Fibroblast of lung (primary cell): ENCODE data around the gene TMEM198. TPM values are rescaled to one million over a fixed set of nuclear protein-coding genes. Genes with fewer than 3 reads are reported as not detected.
A peak's percentile ranks its signal among the peaks of the same experiment; 100 is the strongest.

Experiments
- DNase-seq, 2 donors: peaks; one replicate each; pipeline versions ENCODE4 v3.0.0 to v3.0.0-alpha.2; 2010; ENCODE audit warnings: low read depth in 2 of 2
- H2AFZ ChIP-seq: 2 replicates; pipeline ENCODE4 v1.5.1; 2012; ENCODE audit warnings: low read length, control low read depth, inconsistent platforms
- H3K27ac ChIP-seq: 2 replicates; pipeline ENCODE4 v1.5.1; 2011; ENCODE audit warnings: low read length, control low read depth; ENCODE audit not compliant: insufficient read depth
- H3K27me3 ChIP-seq: 2 replicates; pipeline ENCODE4 v1.5.1; 2011; ENCODE audit warnings: mild to moderate bottlenecking, low read length; ENCODE audit not compliant: control insufficient read depth, insufficient read depth
- H3K36me3 ChIP-seq: 2 replicates; pipeline ENCODE4 v1.5.1; 2011; ENCODE audit warnings: low read length; ENCODE audit not compliant: control insufficient read depth, insufficient read depth
- H3K4me1 ChIP-seq: 2 replicates; pipeline ENCODE4 v1.5.1; 2011; ENCODE audit warnings: low read length; ENCODE audit not compliant: control insufficient read depth, insufficient read depth; ENCODE audit errors: extremely low read depth
- H3K4me2 ChIP-seq: 2 replicates; pipeline ENCODE4 v1.5.1; 2011; ENCODE audit warnings: low read length, control low read depth; ENCODE audit not compliant: insufficient read depth; ENCODE audit errors: extremely low read depth
- H3K4me3 ChIP-seq, 4 experiments: fragments of 200-600 bp in 1 of 4; sonication (generic) in 1 of 4; replicated peaks in 1 of 4; 2 replicates each; pipeline ENCODE4 v1.5.1; 2011 to 2016; ENCODE audit warnings: low read length in 4 of 4, low read depth in 3 of 4, mild to moderate bottlenecking in 3 of 4, control low read depth in 2 of 4, inconsistent platforms in 1 of 4, mixed read lengths in 1 of 4; ENCODE audit not compliant: insufficient read depth in 1 of 4; ENCODE audit errors: control extremely low read depth in 1 of 4
- H3K79me2 ChIP-seq: 2 replicates; pipeline ENCODE4 v1.5.1; 2012; ENCODE audit warnings: mild to moderate bottlenecking, low read length, inconsistent platforms; ENCODE audit not compliant: control insufficient read depth, insufficient read depth
- H3K9ac ChIP-seq: 2 replicates; pipeline ENCODE4 v1.5.1; 2011; ENCODE audit warnings: mild to moderate bottlenecking, low read length, control low read depth; ENCODE audit not compliant: insufficient read depth
- H3K9me3 ChIP-seq: 2 replicates; pipeline ENCODE4 v1.5.1; 2012; ENCODE audit warnings: low read depth, low read length; ENCODE audit not compliant: control insufficient read depth, insufficient read depth
- H4K20me1 ChIP-seq: 2 replicates; pipeline ENCODE4 v1.5.1; 2011; ENCODE audit warnings: low read length; ENCODE audit not compliant: control insufficient read depth, insufficient read depth; ENCODE audit errors: extremely low read depth
- EZH2 ChIP-seq: IDR thresholded peaks from 2 replicates; pipeline ENCODE4 v1.5.1; 2012; ENCODE audit warnings: low read length, control low read depth, mild to moderate bottlenecking; ENCODE audit errors: missing control alignments
- polyA plus RNA-seq, 2 donors: library from polyadenylated mRNA; depleted of rRNA in 1 of 2; stranded (reverse) in 1 of 2; unstranded in 1 of 2; fragments of >200 nt; gene quantifications; 2 replicates each; pipeline ENCODE4 v1.2.1, GENCODE V29; 2011 to 2012; ENCODE audit warnings: missing spikeins in 1 of 2
- total RNA-seq: library from RNA; depleted of rRNA; stranded (reverse); fragments of >200 nt; gene quantifications from 2 replicates; pipeline ENCODE4 v1.2.1, GENCODE V29; 2014
- TF ChIP-seq, protein P1 (sequence below), 2 donors: IDR thresholded peaks in 1 of 2; conservative IDR thresholded peaks in 1 of 2; 1 replicate in 1 of 2; 2 replicates in 1 of 2; pipeline ENCODE4 v1.5.1; 2011 to 2012; ENCODE audit warnings: low read length in 2 of 2, control low read depth in 1 of 2, inconsistent platforms in 1 of 2, low read depth in 1 of 2, mild to moderate bottlenecking in 1 of 2

The TMEM198 gene
- total and polyA plus RNA-seq, 2 donors (not counting 1 experiment from before 2014, with no cell fraction given), result 0.70 to 0.99 TPM

DNA sequence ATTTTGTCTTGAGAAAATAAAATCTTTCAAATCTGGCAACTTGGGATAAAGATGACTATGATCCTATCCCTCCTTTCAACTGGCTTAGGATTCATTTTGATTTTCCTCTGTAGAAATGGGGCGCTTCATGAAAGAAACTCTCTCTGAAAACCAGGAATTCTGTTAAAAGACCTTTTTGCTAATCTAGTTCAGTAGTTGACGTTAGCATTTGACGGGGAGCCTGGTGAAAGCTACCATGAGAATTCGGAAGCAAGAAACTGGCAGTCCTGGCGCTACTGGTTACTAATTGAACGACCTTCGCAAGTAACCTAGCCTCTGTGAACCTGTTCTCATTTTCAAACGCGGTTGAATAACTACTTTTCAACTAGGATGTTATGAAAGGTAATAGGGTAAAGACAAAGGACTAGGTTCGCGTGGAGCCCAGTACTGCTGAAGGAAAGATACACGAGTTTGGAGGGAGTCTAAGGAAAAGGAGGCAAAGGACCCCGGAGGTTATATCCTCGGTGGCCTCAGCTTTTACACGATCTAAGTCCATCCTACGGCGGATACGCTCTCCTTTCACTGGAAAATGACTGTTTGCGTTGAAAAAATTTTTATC, 53.2 kb downstream of the TMEM198 start:
- H3K79me2 ChIP-seq, result no peaks in the 10 kb centered on the region
- H2AFZ ChIP-seq, result peak overlapping the region; percentile 69
- H4K20me1 ChIP-seq, result no peaks in the 10 kb centered on the region
- H3K4me1 ChIP-seq, result peaks cover 2% of the 10 kb centered on the region
- peak in 1 of 2 donors; percentile 35 for DNase-seq
- no peaks in the 10 kb centered on the region for H3K9me3 ChIP-seq
- H3K27ac ChIP-seq, result peak overlapping the region; percentile 92
- H3K4me3 ChIP-seq, result peak overlapping the region; percentile 74 to 97 (median 92)
- H3K36me3 ChIP-seq, result no peaks in the 10 kb centered on the region
- TF ChIP-seq, protein P1, sequence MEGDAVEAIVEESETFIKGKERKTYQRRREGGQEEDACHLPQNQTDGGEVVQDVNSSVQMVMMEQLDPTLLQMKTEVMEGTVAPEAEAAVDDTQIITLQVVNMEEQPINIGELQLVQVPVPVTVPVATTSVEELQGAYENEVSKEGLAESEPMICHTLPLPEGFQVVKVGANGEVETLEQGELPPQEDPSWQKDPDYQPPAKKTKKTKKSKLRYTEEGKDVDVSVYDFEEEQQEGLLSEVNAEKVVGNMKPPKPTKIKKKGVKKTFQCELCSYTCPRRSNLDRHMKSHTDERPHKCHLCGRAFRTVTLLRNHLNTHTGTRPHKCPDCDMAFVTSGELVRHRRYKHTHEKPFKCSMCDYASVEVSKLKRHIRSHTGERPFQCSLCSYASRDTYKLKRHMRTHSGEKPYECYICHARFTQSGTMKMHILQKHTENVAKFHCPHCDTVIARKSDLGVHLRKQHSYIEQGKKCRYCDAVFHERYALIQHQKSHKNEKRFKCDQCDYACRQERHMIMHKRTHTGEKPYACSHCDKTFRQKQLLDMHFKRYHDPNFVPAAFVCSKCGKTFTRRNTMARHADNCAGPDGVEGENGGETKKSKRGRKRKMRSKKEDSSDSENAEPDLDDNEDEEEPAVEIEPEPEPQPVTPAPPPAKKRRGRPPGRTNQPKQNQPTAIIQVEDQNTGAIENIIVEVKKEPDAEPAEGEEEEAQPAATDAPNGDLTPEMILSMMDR (conservative IDR thresholded peaks at IDR 0.05 in 1 of 2, IDR thresholded peaks at IDR 0.05 in 1 of 2; ENCODE audit: low read depth in 1 of 2, low read length in 2 of 2), result no peak
- no peak for TF ChIP-seq EZH2
- peak overlapping the region; percentile 91 for H3K9ac ChIP-seq
- peak overlapping the region; percentile 95 for H3K4me2 ChIP-seq
- H3K27me3 ChIP-seq, result no peaks in the 10 kb centered on the region

DNA sequence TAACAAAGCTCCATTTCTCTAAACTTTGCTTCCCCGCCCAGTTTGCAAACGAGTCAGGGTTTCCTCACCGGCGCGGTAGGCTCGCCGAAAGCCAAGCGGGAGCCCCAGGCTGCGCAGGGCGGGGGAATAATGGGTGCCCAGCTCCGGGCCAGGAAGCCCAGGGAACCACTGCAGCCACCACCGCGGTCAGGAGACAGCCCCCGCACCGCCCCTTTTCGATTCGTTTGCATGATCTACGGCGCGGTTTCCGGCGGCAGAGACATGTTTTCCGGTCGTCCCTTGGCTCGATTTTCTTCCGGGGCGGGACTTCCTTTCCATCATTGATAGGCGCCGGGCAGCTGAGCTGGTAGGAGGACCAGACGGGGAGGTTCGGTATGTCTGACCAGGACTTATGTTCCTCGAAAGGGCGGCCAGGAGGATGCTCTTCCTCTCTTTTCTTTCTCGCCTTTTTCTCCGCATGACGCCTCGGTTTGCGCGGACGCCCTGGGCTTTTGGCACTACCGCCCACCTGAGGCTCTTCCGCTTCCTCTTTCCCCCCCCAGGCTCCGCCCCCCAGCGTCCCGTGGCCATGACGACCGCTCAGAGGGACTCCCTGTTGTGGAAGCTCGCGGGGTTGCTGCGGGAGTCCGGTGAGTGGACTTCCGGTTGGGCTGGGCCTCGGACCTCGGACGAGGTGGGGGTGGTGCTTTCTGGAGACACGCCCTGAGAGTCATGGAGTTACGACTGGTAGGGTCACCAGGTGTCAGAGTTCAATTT, 53.9 kb downstream of the TMEM198 start, which contains the start of gene STK11IP:
STK11IP (plus strand) TSS at position 306 of the 756 bp plus-strand sequence; CDS start at position 569, 263 bp downstream.
- peak within 1 kb of the TSS; percentile 92 for H3K27ac ChIP-seq
- H3K9me3 ChIP-seq, result no peaks in the 10 kb centered on the region
- TF ChIP-seq, protein P1 (conservative IDR thresholded peaks at IDR 0.05 in 1 of 2, IDR thresholded peaks at IDR 0.05 in 1 of 2; ENCODE audit: low read depth in 1 of 2, low read length in 2 of 2), result no peak
- no peak for TF ChIP-seq EZH2
- peak within 1 kb of the TSS; percentile 74 to 97 (median 92) for H3K4me3 ChIP-seq
- H3K27me3 ChIP-seq, result no peaks in the 10 kb centered on the region
- no peaks in the 10 kb centered on the region for H4K20me1 ChIP-seq
- peak within 1 kb of the TSS; percentile 91 for H3K9ac ChIP-seq
- H3K4me2 ChIP-seq, result peak within 1 kb of the TSS; percentile 97
- peaks cover 3% of the 10 kb centered on the region for H3K36me3 ChIP-seq
- H3K4me1 ChIP-seq, result peaks cover 2% of the 10 kb centered on the region
- H3K79me2 ChIP-seq, result no peaks in the 10 kb centered on the region
- peak; percentile 97 for DNase-seq
- H2AFZ ChIP-seq, result peak within 1 kb of the TSS; percentile 98

DNA sequence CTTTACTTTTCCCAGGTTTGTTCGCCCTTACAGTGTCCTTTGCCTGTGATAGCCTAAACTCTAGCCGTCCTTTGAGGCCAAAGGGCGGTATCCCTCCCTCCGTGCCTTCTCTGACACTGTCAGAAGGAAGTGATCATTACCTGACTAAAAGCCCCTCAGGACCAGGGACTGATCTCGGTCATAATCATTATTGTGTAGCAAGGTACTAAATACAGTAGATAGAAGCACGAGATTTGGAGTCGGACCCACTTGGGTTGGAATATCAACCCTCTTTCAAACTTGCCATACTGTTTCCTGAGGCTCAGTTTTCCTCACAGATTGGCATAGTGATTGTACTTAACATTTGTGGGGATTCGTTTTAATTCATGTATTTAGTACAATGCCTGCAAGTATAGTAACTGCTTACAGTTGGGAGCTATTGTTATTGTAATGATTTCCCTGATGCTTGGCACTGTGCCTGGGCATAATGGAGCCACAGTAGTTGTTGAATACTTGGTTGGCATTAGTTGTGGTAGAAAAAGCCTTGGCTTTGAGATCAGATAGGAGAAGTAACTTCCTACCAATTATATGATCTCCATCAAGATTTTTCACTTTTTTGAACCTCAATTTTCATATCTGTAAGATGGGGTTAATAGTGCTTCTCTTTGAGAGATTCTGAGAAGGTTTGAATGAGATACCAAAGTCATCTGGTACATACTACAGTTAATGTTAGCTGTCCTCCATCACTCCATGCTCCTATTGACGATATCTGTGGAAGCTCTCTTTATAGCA, 54.7 kb downstream of the TMEM198 start:
- peaks cover 2% of the 10 kb centered on the region for H3K4me1 ChIP-seq
- H3K9ac ChIP-seq, result peak overlapping the region; percentile 91
- no peaks in the 10 kb centered on the region for H3K79me2 ChIP-seq
- H3K36me3 ChIP-seq, result peaks cover 3% of the 10 kb centered on the region
- H4K20me1 ChIP-seq, result no peaks in the 10 kb centered on the region
- peak overlapping the region; percentile 98 for H2AFZ ChIP-seq
- peak overlapping the region; percentile 74 to 97 (median 92) for H3K4me3 ChIP-seq
- peak overlapping the region; percentile 92 for H3K27ac ChIP-seq
- no peaks in the 10 kb centered on the region for H3K9me3 ChIP-seq
- TF ChIP-seq, protein P1 (conservative IDR thresholded peaks at IDR 0.05 in 1 of 2, IDR thresholded peaks at IDR 0.05 in 1 of 2; ENCODE audit: low read depth in 1 of 2, low read length in 2 of 2), result no peak
- no peak for TF ChIP-seq EZH2
- H3K4me2 ChIP-seq, result peak overlapping the region; percentile 97
- no peaks in the 10 kb centered on the region for H3K27me3 ChIP-seq
- DNase-seq, result peak in 1 of 2 donors; percentile 8
